Activated T-cell treated with anti-CD3 and anti-CD28 coated beads for 48 hours (primary cell): ENCODE data around the gene OR11H1.
"Not testable (repeated sequence)": the region's sequence is repeated elsewhere in the genome, so short reads cannot be mapped to it uniquely, and the experiment has no call there.

Experiments used
- DNase-seq: peaks from one replicate; pipeline ENCODE4 v3.0.0-alpha.2; 2020; ENCODE audit warnings: low read depth

Gene OR11H1

GRCh38 chr22:15527892-15528291, at the start of gene OR11H1:
Gene OR11H1, plus strand, starts transcription at chr22:15528192. Its CDS starts 0 bp downstream, at chr22:15528192.
- DNase-seq: not testable (repeated sequence)

- DNase-seq: not testable (repeated sequence)
Measured at GRCh38 chr22:15509967-15510366, 18.0 kb upstream of the OR11H1 start.

- not testable (repeated sequence) for DNase-seq
Measured at GRCh38 chr22:15515896-15516295, 12.1 kb upstream of the OR11H1 start.

GRCh38 chr22:15553767-15554166, 25.8 kb downstream of the OR11H1 start:
- DNase-seq: not testable (repeated sequence)

GRCh38 chr22:15563461-15563860, 35.5 kb downstream of the OR11H1 start:
- not testable (repeated sequence) for DNase-seq

GRCh38 chr22:15565063-15565462, 37.1 kb downstream of the OR11H1 start:
- DNase-seq: not testable (repeated sequence)
